OCI-LY7 (cell line): ENCODE data around the gene ABLIM1. TPM values are rescaled to one million over a fixed set of nuclear protein-coding genes. Genes with fewer than 3 reads are reported as not detected.

Experiments used
- BruUV-seq: library from RNA; stranded (reverse); fragments of 400-500 nt; replicated peaks from 2 replicates; lab custom pipeline; 2021; lab: Mats Ljungman, UMichigan
- CTCF ChIA-PET: fragments of 300-600 bp; sonication (Branson Sonifier 250); formaldehyde crosslinking; loops from one replicate; lab custom pipeline; 2022; ENCODE audit warnings: antibody characterized with exemption; ENCODE audit not compliant: unreplicated experiment; lab: Charles Lee
- POLR2A ChIA-PET: fragments of 300-600 bp; sonication (Branson Sonifier 250); formaldehyde crosslinking; loops from one replicate; lab custom pipeline; 2022; ENCODE audit warnings: antibody characterized with exemption; lab: Charles Lee
- DNase-seq: peaks from one replicate; pipeline ENCODE4 v3.0.0-alpha.2; 2015; ENCODE audit warnings: low spot score
- H2AFZ ChIP-seq: fragments of 200-600 bp; sonication (generic), shearing (Covaris generic); 2 replicates; pipeline ENCODE4 v1.6.1; 2014; ENCODE audit warnings: mild to moderate bottlenecking, antibody characterized with exemption, low read length, moderate library complexity
- H3K27ac ChIP-seq: fragments of 200-600 bp; sonication (generic); 2 replicates; pipeline ENCODE4 v1.5.1; 2014; ENCODE audit warnings: mixed run types, low read depth, mild to moderate bottlenecking, moderate library complexity, low read length, inconsistent platforms; ENCODE audit not compliant: poor library complexity, severe bottlenecking
- H3K36me3 ChIP-seq: fragments of 200-600 bp; sonication (generic); 2 replicates; pipeline ENCODE4 v1.6.1; 2014; ENCODE audit warnings: mild to moderate bottlenecking, antibody characterized with exemption, low read length, moderate library complexity, mixed read lengths; ENCODE audit not compliant: insufficient read depth
- H3K4me1 ChIP-seq: fragments of 200-600 bp; sonication (generic); 2 replicates; pipeline ENCODE4 v1.5.1; 2014; ENCODE audit warnings: mild to moderate bottlenecking, low read length; ENCODE audit not compliant: insufficient read depth, poor library complexity, severe bottlenecking
- H3K4me2 ChIP-seq: fragments of 200-600 bp; sonication (generic); 2 replicates; pipeline ENCODE4 v1.6.1; 2014; ENCODE audit warnings: mild to moderate bottlenecking, low read length
- H3K4me3 ChIP-seq: fragments of 200-600 bp; sonication (generic); 2 replicates; pipeline ENCODE4 v1.5.1; 2014; ENCODE audit warnings: mild to moderate bottlenecking, low read depth, low read length; ENCODE audit not compliant: poor library complexity, severe bottlenecking
- H3K79me2 ChIP-seq: fragments of 200-600 bp; sonication (generic); 2 replicates; pipeline ENCODE4 v1.6.1; 2016; ENCODE audit warnings: low read depth, mild to moderate bottlenecking, low read length, moderate library complexity, mixed read lengths; ENCODE audit not compliant: insufficient read depth
- H3K9me2 ChIP-seq: fragments of 200-600 bp; sonication (generic); 2 replicates; pipeline ENCODE4 v1.6.1; 2016; ENCODE audit warnings: mild to moderate bottlenecking, low read length, mixed read lengths; ENCODE audit not compliant: insufficient read depth
- H3K9me3 ChIP-seq: fragments of 200-600 bp; sonication (generic); 2 replicates; pipeline ENCODE4 v1.6.1; 2014; ENCODE audit warnings: mild to moderate bottlenecking, mixed run types, low read length, mixed read lengths
- H4K20me1 ChIP-seq: fragments of 200-600 bp; sonication (generic); 2 replicates; pipeline ENCODE4 v1.6.1; 2014; ENCODE audit warnings: mild to moderate bottlenecking, antibody characterized with exemption, low read length, moderate library complexity, mixed read lengths; ENCODE audit not compliant: insufficient read depth
- CTCF ChIP-seq: fragments of 200-600 bp; sonication (generic); conservative IDR thresholded peaks from 2 replicates; pipeline ENCODE4 v1.5.1; 2014; ENCODE audit warnings: mild to moderate bottlenecking, antibody characterized with exemption, low read length, moderate library complexity, mixed read lengths
- EZH2phosphoT487 ChIP-seq: fragments of 200-600 bp; sonication (generic); IDR thresholded peaks from 2 replicates; pipeline ENCODE4 v1.6.1; 2018; ENCODE audit warnings: low read depth, borderline replicate concordance, mild to moderate bottlenecking, mixed run types, antibody characterized with exemption, low read length, moderate library complexity, mixed read lengths
- intact Hi-C: fragments of 100-400 bp; cut with micrococcal nuclease; formaldehyde crosslinking; loops from one replicate; pipeline ENCODE4 v1.10.0; 2022; ENCODE audit not compliant: unreplicated experiment
- total RNA-seq, 2 experiments: library from RNA; depleted of rRNA in 1 of 2; stranded (reverse); fragments of >200 nt in 1 of 2; shearing (Covaris generic) in 1 of 2; gene quantifications; 2 replicates each; pipeline ENCODE4 v1.2.3, GENCODE V29; 2014 to 2022

The ABLIM1 gene
- total RNA-seq, 2 experiments from 2014 or later = 94.2 to 268 TPM

DNA sequence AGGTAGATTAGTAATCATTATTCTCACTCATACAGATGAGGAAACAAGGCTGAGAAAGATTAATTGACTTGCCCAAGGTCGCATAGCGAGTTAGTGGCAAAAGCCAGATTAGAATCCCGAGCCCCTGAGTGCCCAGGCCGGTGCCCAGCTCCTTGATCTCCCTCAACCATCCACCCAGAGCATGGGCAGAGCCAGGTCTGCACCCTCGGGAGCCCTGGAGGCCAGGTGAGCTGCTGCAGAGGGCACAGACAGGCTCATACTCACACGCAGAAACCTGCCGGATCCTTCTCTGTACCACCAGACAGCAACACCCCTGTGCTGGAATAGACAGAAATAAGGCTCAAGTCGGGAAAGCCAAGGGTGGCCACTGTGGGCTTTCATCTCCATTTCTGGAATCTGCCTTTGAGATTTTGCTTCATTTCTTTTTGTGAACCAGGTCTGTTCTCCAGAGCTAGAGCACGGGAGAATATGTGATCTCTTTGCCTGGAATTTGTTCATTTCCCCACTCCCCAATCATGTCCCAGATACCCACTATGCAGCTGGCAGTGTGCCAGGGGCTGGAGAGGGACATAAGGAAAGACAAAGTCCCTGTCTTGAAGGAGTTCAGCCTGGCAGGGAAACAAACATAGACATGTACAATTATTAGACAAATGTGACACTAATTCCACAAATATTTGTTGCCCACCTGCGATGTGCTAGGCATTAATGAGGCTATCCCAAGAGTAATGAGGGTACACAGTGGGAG, 259.3 kb downstream of the ABLIM1 start:
- Histone ChIP-seq H3K27ac (no peak overlapping the region), H3K4me2 (no peak overlapping the region), H4K20me1 (no peaks in the 10 kb centered on the region), H3K36me3 (no peaks in the 10 kb centered on the region), H2AFZ (no peak overlapping the region), H3K4me1 (no peaks in the 10 kb centered on the region), H3K9me3 (no peaks in the 10 kb centered on the region), H3K4me3 (no peak overlapping the region), H3K79me2 (no peaks in the 10 kb centered on the region), H3K9me2 (no peaks in the 10 kb centered on the region)
- DNase-seq = no peak
- BruUV-seq = no TSS peak
- intact Hi-C loops = no loop called here
- ChIA-PET CTCF (no interaction called here), POLR2A (interaction anchor here (0.6 kb wide), 2 partner anchors 114 to 842 kb away, joined by 3 read pairs; no protein-coding TSS in a partner anchor)
- no peak for TF ChIP-seq CTCF
- no peak for TF ChIP-seq EZH2phosphoT487

DNA sequence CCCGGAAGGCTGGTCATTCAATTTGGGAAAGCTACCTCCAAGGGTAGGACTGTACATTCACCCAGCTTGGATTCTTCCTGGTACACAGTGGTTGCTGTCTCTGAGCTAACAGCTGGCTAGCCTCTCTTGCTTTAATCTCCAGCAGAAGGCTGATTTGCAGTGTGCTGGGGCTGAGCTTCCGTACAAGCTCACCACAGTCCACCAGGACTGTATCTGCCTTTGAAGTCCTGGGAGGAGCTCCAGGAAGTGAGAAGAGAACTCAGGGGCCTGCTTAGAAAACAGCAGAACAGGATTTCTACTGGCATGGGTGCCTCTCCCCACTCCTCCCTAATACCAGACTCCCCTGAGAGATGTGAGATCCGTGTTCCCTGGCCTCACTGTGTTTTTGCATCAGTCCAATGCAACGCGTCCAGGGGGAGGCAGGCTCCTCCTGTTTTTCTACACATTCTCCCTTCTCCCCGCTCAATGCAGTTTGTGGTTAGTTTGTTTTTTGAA, 260.4 kb downstream of the ABLIM1 start:
- no peaks in the 10 kb centered on the region for H3K9me2 ChIP-seq
- intact Hi-C loops = no loop called here
- H2AFZ ChIP-seq = no peak overlapping the region
- ChIA-PET POLR2A (interaction anchor here (0.6 kb wide), 1 partner anchor 57 kb away, joined by 4 read pairs; no protein-coding TSS in a partner anchor), CTCF (no interaction called here)
- no peaks in the 10 kb centered on the region for H3K9me3 ChIP-seq
- H3K36me3 ChIP-seq = no peaks in the 10 kb centered on the region
- no peaks in the 10 kb centered on the region for H4K20me1 ChIP-seq
- no peak for DNase-seq
- no peaks in the 10 kb centered on the region for H3K4me1 ChIP-seq
- H3K27ac ChIP-seq = no peak overlapping the region
- H3K79me2 ChIP-seq = no peaks in the 10 kb centered on the region
- no peak overlapping the region for H3K4me3 ChIP-seq
- BruUV-seq = no TSS peak
- no peak overlapping the region for H3K4me2 ChIP-seq
- TF ChIP-seq EZH2phosphoT487 (no peak), CTCF (0 out of 2 replicates have a peak, but pooled peaks have one; percentile 18)

GRCh38 chr10:114396464-114396863, 261.6 kb downstream of the ABLIM1 start:
- no peak overlapping the region for H2AFZ ChIP-seq
- no peaks in the 10 kb centered on the region for H3K36me3 ChIP-seq
- H3K4me1 ChIP-seq = no peaks in the 10 kb centered on the region
- H3K79me2 ChIP-seq = no peaks in the 10 kb centered on the region
- TF ChIP-seq CTCF = no peak
- no peak for TF ChIP-seq EZH2phosphoT487
- intact Hi-C loops = no loop called here
- no peak overlapping the region for H3K27ac ChIP-seq
- BruUV-seq = no TSS peak
- POLR2A ChIA-PET = interaction anchor here (0.6 to 1.3 kb wide), 2 partner anchors 24 to 214 kb away, joined by 3 read pairs; no protein-coding TSS in a partner anchor
- CTCF ChIA-PET = no interaction called here
- H3K9me3 ChIP-seq = no peaks in the 10 kb centered on the region
- no peaks in the 10 kb centered on the region for H3K9me2 ChIP-seq
- no peaks in the 10 kb centered on the region for H4K20me1 ChIP-seq
- no peak overlapping the region for H3K4me2 ChIP-seq
- H3K4me3 ChIP-seq = no peak overlapping the region
- DNase-seq = no peak
